GM18519 (cell line): ENCODE results near the gene SRR.

Source experiments
- ATAC-seq: cut with Tn5 transposase; IDR thresholded peaks from one replicate; pipeline ENCODE4 v1.9.1; 2021; ENCODE audit warnings: mild to moderate bottlenecking, moderate library complexity; ENCODE audit not compliant: unreplicated experiment, low FRiP score

The SRR gene

DNA sequence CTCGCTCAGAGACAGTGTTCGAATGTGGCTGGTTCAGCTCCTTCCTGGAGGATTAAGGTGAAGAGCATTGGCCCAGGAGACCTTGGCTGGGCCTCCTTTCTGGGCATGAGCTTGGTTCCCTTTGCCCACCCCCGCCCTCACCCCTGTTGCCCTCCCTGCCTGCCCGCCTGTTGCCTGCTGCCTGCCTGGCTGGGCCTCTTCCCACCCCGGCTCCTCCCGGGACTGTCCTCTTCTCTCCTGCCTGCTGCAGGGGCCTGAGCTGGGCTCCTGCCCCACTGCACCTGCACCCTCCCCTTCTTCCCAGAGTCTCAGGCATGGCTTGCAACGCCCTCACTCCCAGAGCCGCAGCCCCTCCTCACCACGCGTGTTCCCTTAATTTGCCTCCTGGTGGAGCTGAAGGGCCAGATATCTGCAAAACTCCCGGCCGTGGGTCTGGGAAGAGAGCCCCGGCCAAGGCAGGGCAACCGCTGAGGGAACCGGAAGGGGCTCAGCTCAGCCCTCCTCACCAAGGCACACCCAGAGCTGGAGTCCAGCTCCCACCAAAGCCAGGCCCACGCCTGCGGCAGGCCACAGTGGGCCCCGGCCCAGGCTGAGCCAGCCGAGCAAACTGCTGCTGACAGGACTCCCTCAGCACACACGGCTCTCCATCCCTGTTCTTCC lies 65.9 kb downstream of the SRR start:
- no peak for ATAC-seq

DNA sequence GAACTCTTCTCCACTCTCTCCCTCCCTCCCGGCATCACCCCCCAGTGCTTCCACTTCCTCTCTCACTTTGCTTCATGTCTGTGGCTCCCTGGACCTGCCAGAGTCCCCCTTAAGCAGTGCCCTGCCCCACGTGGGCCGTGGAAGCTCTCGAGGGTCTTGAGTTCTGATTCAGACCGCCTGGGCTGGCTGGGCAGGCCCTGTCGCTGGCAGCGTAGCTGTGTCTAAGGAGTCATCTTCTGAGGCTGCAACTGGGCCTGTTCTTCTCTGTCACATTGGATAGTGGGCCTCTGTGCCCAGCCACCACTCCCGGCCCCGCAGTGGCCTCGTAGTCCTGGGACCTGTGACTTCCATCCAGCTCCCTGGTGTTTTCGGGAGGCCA lies 66.5 kb downstream of the SRR start:
- ATAC-seq = no peak

DNA sequence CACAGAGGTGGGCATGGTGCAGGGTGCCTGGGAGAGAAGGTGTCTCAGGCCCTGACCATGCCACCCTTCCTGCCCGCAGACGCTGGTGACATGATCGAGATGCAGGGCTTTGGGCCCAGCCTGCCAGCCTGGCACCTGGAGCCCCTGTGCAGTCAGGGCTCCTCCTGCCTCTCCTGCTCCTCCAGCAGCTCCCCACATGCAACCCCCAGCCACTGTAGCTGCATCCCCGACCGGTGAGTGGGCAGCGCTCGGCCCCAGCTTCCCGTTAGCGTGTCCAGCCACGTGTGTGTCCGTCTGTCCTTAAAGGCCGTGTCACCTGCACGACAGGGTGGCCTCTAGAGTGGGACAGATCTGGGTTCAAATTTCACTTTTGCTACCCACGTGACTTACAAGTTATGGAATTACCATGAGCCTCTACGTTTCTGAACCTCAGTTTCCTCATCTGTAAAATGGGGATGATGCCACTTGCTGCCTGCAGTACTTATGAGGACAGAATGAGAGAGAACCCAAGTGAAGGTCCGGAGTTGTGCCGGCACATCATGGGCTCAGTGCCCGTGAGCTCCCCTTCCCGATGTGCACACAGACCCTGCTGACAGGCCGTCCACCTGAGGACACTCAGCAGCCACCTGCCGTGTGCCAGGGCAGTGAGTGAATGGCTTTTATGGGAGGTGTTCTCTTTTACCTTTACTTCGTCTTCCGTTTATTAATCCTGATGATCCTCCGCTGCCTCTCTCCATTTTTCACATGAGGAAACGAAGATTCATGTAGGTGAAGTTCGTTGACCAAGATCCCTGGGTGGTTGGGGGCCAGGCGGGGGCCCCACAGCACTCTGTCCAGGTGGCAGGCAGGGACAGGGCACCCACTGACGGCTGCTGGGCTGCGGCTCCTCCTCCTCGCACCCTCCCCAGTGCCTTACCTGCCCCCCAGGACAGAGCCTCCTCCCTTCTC lies 67.7 kb downstream of the SRR start:
- no peak for ATAC-seq

DNA sequence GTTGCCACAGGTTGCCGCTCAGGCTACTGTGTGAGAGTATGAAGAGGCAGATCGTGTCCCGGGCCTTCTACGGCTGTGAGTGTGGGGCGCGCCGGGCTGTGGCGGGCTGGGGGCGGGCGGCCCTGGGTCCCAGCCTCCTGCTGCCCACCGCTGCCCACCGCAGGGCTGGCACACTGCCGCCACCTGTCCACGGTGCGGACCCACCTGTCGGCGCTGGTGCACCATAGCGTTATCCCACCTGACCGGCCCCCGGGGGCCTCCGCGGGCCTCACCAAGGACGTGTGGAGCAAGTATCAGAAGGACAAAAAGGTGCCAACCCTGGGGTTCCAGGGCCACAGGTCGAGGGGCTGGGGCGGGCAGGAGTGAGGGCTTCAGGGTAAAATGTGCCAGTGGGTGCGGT lies 68.4 kb downstream of the SRR start:
- no peak for ATAC-seq

GRCh38 chr17:2372681-2373080 lies 68.9 kb downstream of the SRR start:
- ATAC-seq = no peak

DNA sequence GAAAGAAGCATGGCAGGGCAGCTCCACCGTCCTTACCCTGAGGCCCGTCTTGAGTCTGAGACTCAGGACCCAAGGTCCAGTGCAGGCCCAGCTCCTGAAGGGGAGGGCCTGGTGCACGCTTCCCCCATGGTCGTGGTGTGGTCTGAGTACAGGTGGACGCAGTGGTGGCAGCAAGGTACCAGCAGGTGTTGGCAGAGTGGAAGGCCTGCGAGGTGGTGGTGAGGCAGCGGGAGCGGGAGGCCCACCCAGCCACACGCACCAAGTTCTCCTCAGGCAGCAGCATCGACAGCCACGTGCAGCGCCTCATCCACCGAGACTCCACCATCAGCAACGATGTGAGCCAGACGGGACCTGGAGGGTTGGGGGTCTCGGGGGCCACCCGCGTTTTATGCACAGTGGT lies 69.4 kb downstream of the SRR start:
- ATAC-seq = no peak
